ENCODE data around the gene CPAMD8. TPM values are rescaled to one million over a fixed set of nuclear protein-coding genes. Genes with fewer than 3 reads are reported as not detected.
"Not testable (repeated sequence)": the region's sequence is repeated elsewhere in the genome, so short reads cannot be mapped to it uniquely, and the experiment has no call there.

Gene CPAMD8
- total RNA-seq, 1 donor from 2014 or later: 7.1 TPM

GRCh38 chr19:16887353-16888265 lies 139.0 kb downstream of the CPAMD8 start:
- DNase-seq (ENCODE audit: low spot score): no peak
- intact Hi-C loops (cut with DNase I): no loop called here

GRCh38 chr19:16886305-16886880 lies 140.2 kb downstream of the CPAMD8 start:
- intact Hi-C loops (cut with DNase I): no loop called here
- DNase-seq (ENCODE audit: low spot score): peak; percentile 83

GRCh38 chr19:16885166-16885565 lies 141.4 kb downstream of the CPAMD8 start:
- no peak for DNase-seq (ENCODE audit: low spot score)
- intact Hi-C loops (cut with DNase I): no loop called here

- intact Hi-C loops (cut with DNase I): no loop called here
- no peak for DNase-seq (ENCODE audit: low spot score)
Measured at GRCh38 chr19:16883522-16883921, 143.1 kb downstream of the CPAMD8 start.

- intact Hi-C loops (cut with DNase I): no loop called here
- no peak for DNase-seq (ENCODE audit: low spot score)
Measured at GRCh38 chr19:16882146-16882545, 144.5 kb downstream of the CPAMD8 start.

GRCh38 chr19:16880884-16881554 lies 145.6 kb downstream of the CPAMD8 start:
- no peak for DNase-seq (ENCODE audit: low spot score)

GRCh38 chr19:16878181-16878965 lies 148.2 kb downstream of the CPAMD8 start:
- intact Hi-C loops (cut with DNase I): no loop called here
- no peak for DNase-seq (ENCODE audit: low spot score)

More at GRCh38 chr19:16880884-16881554, 145.6 kb downstream of the CPAMD8 start:
- intact Hi-C loops (cut with DNase I): no loop called here

- intact Hi-C loops (cut with DNase I): no loop called here
- DNase-seq (ENCODE audit: low spot score): no peak
Measured at GRCh38 chr19:16877581-16877980, 149.0 kb downstream of the CPAMD8 start.

- no peak for DNase-seq (ENCODE audit: low spot score)
- intact Hi-C loops (cut with DNase I): no loop called here
Measured at GRCh38 chr19:16876904-16877361, 149.7 kb downstream of the CPAMD8 start.

GRCh38 chr19:16875584-16876555 lies 150.7 kb downstream of the CPAMD8 start:
- intact Hi-C loops (cut with DNase I): no loop called here
- DNase-seq (ENCODE audit: low spot score): no peak

GRCh38 chr19:16874978-16875299 lies 151.7 kb downstream of the CPAMD8 start:
- DNase-seq (ENCODE audit: low spot score); intact Hi-C loops (cut with DNase I): not testable (repeated sequence)

GRCh38 chr19:16874250-16874977 lies 152.2 kb downstream of the CPAMD8 start:
- DNase-seq (ENCODE audit: low spot score): no peak
- intact Hi-C loops (cut with DNase I): no loop called here

- no peak for DNase-seq (ENCODE audit: low spot score)
- intact Hi-C loops (cut with DNase I): no loop called here
Measured at GRCh38 chr19:16873594-16873993, 153.0 kb downstream of the CPAMD8 start.

GRCh38 chr19:16872728-16873127 lies 153.9 kb downstream of the CPAMD8 start:
- intact Hi-C loops (cut with DNase I): no loop called here
- DNase-seq (ENCODE audit: low spot score): no peak

- DNase-seq (ENCODE audit: low spot score): no peak
- intact Hi-C loops (cut with DNase I): no loop called here
Measured at GRCh38 chr19:16871871-16872270, 154.7 kb downstream of the CPAMD8 start.

- no peak for DNase-seq (ENCODE audit: low spot score)
- intact Hi-C loops (cut with DNase I): no loop called here
Measured at GRCh38 chr19:16869331-16869972, 157.2 kb downstream of the CPAMD8 start.

- no peak for DNase-seq (ENCODE audit: low spot score)
- intact Hi-C loops (cut with DNase I): no loop called here
Measured at GRCh38 chr19:16868423-16869130, 158.0 kb downstream of the CPAMD8 start.

All from cardiac septum (tissue), 1 donor.